Measurements from ENCODE around the gene GPC2.

Gene GPC2

DNA sequence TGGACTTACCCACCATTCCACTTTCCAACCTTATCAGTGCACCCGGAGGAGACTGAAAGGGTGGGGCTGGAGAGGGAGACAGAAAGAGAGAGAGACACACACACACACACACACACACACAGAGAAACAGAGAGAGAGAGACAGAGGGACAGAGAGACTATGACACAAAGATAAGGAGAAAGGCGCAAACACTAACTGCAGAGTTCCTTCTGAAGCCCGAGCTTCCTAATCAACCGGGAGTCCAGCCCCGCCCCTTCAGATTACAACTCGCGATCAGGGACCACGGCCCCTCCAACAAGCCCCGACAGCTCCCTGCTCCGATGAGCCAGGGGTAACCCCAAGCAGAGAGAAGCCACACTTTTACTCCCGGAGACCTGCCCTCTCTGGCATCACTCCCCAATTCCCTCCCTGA, 9.3 kb downstream of the GPC2 start:
- peak in 1 of 3 donors; percentile 23 for DNase-seq

- DNase-seq: no peak
Observed at GRCh38 chr7:100166970-100167911, 9.9 kb downstream of the GPC2 start.

GRCh38 chr7:100166317-100166940, 10.8 kb downstream of the GPC2 start:
- no peak for DNase-seq

DNA sequence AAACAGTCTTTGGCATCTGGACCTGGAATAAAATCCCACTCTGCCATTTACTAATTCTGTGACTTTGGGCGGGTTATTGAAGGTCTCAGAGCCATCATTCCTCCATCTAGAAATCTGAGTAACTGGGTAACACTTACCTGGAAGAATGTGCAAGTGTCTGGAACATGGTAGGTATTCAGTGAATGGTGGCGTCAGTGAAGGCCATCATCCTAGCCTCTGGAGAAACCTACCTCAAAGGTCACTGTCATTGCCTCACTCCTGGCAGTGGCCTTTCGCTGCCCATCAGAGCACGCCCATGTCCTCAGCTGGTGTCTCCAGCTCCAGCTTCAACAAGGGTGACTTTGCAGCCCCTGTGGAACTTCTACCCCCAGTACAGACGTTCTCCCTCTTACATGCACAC, 13.3 kb downstream of the GPC2 start:
- DNase-seq: no peak

- no peak for DNase-seq
Observed at GRCh38 chr7:100163006-100163531, 14.1 kb downstream of the GPC2 start.

GRCh38 chr7:100160067-100160466, 17.1 kb downstream of the GPC2 start:
- DNase-seq: no peak

- DNase-seq: peak in 1 of 3 donors; percentile 40
Observed at GRCh38 chr7:100159099-100159623, 18.0 kb downstream of the GPC2 start.

DNA sequence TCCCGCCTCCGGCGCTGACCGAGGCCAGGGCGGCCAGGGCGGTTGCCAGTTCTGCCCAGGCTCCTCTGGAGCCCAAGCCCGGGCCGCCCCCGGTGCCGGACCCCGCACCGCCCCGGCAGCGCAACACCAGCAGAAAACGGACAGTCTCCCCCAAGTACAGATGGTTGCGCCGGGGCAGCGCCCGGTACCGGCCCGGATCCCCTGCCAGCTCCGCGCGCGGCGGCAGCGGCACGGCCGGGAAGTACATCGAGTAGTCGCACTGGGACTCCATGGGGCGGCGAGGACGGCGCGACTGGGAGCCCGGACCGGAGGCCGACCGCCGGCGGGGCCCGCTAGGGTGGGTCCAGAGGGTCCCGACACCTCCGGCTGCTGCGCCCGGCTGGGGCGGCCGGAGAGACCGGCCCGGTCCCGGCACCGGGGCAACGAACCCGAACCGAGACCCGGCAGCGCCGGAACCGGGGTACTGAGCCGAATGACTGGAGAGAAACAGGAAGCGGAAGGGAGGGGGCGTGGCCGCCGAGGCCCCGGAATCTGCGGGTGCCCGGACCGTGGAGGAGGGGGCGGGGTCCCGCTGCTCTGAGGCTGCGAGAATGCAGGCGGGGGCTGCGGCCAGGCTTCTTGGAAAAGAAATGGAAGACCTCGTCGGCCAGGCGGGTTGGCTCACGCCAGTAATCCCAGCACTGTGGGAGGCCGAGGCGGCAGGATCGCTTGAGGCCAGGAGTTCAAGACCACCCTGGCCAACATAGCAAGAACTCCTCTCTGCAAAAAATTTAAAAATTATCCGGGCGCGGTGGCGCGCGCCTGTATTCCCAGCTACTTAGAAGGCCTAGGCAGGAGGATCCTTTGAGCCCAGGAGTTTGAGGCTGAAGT, 18.7 kb downstream of the GPC2 start, which contains the start of gene TRAPPC14:
Gene TRAPPC14 (minus strand): TSS at position 495 of the 870 bp plus-strand sequence. CDS start 224 bp downstream, at position 271.
- peak; percentile 85 to 94 (median 86) for DNase-seq

- DNase-seq: peak; percentile 68 to 76 (median 68)
Observed at GRCh38 chr7:100157334-100158228, 19.6 kb downstream of the GPC2 start.

GRCh38 chr7:100157069-100157333, 20.2 kb downstream of the GPC2 start:
- DNase-seq: no peak

DNA sequence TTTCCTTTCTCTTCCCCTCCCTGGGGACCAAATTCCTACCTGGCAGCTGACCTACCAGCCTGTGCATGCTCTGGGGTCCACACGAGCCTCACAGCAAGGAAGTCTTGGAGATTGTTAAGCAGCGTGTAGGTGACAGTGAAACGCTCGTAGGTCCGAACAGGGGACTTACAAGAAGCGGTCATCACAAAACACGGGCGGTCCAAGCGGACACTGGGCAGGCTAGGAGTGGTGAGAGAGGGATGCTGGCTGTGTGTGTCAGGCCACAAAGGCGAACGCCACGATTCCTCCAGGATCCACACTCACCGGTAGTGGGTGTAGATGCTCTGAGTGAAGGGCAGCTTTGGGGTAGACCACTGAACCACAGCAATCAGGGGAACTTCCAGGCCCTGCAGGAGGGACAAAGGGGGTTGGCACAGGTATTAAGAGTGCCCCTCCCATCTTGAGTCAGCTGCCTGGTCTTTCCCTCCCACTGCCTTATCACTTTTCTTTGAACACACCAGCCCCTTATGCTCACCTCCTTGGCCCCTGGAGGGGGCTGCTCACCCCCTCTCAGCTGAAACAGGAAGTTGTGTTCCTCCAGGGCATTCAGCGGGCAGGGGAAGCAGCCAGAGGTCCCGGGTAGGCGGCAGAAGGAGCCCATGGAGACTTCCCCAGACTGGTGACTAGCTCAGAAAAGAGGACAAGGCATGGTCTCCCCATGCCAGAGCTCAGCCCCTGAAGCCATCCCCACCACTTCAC, 20.7 kb downstream of the GPC2 start:
- DNase-seq: peak; percentile 73 to 80 (median 75)

DNA sequence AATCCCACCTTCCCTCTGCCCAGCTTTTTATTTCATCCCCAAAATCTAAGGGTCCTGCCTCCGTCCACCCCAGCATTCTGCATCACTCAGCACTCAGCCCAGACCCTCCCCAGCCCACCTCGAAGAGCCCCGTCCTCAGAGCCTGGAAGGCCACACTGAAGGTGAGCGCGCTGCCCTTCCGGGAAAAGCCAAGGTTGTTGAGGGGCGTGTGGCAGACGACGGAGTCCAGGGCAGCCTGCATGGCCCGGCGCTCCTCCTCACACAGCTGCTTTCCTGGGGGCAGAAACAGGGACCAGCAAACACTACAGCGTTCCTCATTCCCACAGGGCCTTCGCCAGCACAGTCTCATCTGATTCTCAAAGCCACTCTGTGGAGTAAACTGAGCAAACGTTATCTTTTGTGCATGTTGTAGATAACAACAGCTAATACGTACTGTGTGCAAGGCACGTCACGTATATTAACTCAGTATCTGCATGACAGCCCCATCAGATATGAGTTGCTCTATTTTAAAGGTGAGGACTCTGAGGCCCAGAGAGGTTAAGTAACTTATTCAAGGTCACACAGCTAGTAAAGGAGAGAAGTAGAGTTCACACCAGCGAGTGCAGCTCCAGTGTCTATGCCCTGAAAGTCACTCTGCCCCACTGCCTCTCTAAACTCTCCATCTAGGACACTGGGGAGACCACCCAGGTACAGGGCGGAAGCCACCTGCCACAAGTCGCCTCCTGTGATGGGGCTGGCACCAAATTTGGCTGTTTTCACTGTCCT, 21.4 kb downstream of the GPC2 start:
- no peak for DNase-seq

- no peak for DNase-seq
Observed at GRCh38 chr7:100154651-100155491, 22.3 kb downstream of the GPC2 start.

DNA sequence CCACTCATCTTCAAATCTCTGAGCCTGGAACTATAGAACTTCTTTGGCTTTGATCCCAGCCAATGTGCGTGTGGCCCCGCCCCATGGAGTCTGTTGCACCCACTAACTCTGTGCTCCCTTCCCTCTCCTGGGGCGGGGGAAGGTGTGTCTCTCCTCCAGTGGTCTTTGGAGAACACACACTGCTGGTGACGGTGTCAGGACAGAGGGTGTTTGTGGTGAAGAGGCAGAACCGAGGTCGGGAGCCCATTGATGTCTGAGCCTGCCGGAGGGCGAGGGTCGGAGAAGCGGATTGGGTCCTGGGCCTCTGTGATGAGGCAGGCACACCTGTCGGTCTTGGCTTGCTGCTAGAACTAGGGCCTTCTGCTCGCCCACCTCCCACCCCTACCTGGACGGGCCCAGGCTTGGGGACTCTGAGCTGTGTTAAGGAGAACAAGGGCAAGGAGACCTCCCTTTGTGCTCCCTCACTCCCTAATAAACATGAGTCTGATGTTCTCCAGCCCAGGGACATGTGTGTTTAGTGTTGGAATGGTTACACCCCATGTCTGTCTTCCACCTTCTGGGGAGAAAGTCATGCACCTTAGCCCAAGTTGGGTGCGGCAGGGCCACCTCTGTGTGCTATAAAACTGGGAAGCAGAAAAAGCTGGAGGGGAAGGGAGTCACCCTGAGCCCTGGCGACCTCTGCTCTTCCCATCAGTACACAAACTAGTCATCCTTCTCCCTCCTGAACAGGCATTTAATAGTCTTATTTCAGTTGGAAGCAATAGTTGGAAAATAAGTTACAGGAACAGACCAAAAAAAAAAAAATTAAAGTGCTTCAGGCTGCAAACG, 23.3 kb downstream of the GPC2 start:
- no peak for DNase-seq

DNA sequence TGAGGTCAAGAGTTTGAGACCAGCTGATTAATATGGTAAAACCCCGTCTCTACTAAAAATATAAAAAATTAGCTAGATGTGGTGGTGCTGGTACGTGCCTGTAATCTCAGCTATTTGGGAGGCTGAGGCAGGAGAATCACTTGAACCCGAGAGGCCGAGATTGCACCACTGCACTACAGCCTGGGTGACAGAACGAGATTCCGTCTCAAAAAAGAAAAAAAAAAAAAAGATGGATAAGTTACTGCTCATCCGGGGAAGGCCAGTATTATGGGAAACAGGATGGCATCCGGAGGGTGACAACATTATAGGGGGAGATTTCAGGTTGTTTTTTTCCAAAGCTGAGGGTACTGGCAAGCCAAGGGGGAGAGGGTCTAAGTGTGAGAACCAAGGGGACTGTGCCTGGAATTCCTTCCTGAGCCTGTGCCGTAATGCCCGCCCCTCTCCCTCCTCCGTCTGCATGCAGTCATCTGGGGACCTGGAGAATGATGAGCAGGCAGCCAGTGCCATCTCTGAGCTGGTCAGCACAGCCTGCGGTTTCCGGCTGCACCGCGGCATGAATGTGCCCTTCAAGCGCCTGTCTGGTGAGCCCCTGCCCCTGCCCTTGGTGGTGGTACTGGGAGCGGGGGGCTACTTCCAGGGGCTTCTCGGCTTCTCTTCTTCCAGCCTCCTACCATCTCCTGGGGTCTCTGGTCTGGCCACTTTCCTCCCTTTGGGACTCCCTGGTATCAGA, 24.1 kb downstream of the GPC2 start:
- DNase-seq: no peak

- DNase-seq: peak; percentile 72 to 83 (median 79)
Observed at GRCh38 chr7:100152404-100152803, 24.8 kb downstream of the GPC2 start.

DNA sequence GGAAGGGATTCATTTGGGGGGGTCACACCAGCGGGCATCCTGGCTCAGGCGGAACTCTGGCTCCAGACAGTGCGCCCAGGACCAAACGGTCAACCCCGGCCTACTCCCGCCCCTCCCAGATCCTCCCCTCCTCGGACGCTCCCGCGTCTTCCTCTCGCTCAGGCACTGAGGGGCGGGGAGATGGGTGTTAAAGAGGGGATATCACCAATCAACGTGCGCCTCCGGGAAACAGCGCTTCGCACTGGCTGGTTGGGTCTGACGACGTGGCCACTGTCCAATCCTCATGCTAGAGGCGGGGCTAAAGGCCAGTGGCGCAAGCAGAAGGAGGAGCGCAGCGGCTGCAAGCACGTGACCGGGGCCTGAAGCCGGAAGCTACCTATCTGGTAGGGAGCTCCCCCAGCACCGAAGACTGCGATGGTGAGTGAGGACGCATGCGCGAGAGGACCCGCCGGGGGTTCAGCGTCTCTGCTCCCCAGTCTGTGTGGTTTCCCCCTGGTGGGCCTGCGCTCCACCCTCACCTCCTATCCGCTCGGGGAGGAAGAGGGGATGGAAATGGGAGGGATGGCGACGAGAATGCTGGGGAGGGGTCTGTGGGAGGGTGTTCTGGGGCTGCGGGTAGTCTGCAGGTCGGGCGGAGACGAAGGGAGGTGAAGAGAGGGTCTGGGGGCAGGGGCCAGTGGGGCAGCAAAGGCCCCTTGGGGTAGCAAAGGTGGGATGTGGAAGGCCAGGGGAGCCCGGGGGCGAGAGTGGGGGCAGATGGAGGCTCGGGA, 28.4 kb downstream of the GPC2 start, which contains the start of gene LAMTOR4:
Gene LAMTOR4 (plus strand): TSS at position 360 of the 770 bp plus-strand sequence. CDS start 55 bp downstream, at position 415.
- peak; percentile 98 to 99 (median 98) for DNase-seq
